Measurements from ENCODE around the gene CPE. TPM values are rescaled to one million over a fixed set of nuclear protein-coding genes. Genes with fewer than 3 reads are reported as not detected.

The CPE gene
- total and polyA plus RNA-seq, 2 of the 4 experiments (the other 2 are of a cell fraction) = 3.6 to 13.5 TPM

DNA sequence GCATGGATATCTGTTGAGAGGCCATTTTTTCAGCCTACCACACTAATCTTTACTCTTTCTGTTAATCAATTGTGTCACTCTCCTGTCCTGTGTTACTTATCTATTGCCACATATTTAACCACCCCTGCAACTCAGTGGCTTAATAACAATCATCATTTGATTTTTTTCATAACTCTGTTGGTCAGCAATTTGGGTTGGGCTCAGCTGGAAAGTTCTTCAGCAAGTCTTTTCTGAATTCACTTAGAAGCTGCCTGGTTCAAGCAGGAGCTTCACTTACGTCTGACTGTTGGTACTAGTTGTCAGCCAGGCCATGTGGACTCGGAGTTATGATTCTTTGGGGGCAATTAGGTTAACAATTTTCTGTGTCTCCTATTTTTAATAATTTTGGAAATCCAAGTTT lies 50.1 kb downstream of the CPE start:
- intact Hi-C loops (cut with micrococcal nuclease) = no loop called here
- CTCF ChIA-PET = no interaction called here

More for the DNA sequence above, 50.1 kb downstream of the CPE start:
- no peak overlapping the region for H3K14ac ChIP-seq (replicated peaks; ENCODE audit: low read depth, low read length)
- no peak overlapping the region for H3K18ac ChIP-seq (ENCODE audit: low read depth, low read length)
- no peak for TF ChIP-seq MAFK (IDR thresholded peaks at IDR 0.05; ENCODE audit: low read depth, low read length)
- no peak for TF ChIP-seq CHD1 (IDR thresholded peaks at IDR 0.05; ENCODE audit: low read depth, low read length)
- TF ChIP-seq RCOR1 (IDR thresholded peaks at IDR 0.05; ENCODE audit: insufficient replicate concordance, low read length) = no peak
- no peak for TF ChIP-seq ELK1 (IDR thresholded peaks at IDR 0.05; ENCODE audit: borderline replicate concordance, low read depth, low read length)
- TF ChIP-seq FOS (IDR thresholded peaks at IDR 0.05; ENCODE audit: low read depth, low read length) = no peak
- no peak for TF ChIP-seq NFE2L2 (IDR thresholded peaks at IDR 0.05; ENCODE audit: low read depth, low read length)
- TF ChIP-seq MXI1 (IDR thresholded peaks at IDR 0.05; ENCODE audit: borderline replicate concordance, low read depth, low read length) = no peak
- no peak for TF ChIP-seq RAD21 (IDR thresholded peaks at IDR 0.05; ENCODE audit: low read length)
- TF ChIP-seq, protein P1, sequence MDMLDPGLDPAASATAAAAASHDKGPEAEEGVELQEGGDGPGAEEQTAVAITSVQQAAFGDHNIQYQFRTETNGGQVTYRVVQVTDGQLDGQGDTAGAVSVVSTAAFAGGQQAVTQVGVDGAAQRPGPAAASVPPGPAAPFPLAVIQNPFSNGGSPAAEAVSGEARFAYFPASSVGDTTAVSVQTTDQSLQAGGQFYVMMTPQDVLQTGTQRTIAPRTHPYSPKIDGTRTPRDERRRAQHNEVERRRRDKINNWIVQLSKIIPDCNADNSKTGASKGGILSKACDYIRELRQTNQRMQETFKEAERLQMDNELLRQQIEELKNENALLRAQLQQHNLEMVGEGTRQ (IDR thresholded peaks at IDR 0.05; ENCODE audit: low read depth, low read length) = no peak
- no peak for TF ChIP-seq MAZ (IDR thresholded peaks at IDR 0.05; ENCODE audit: borderline replicate concordance, low read depth, low read length)
- TF ChIP-seq BHLHE40 (IDR thresholded peaks at IDR 0.05; ENCODE audit: low read depth, low read length) = no peak
- TF ChIP-seq, protein P2, sequence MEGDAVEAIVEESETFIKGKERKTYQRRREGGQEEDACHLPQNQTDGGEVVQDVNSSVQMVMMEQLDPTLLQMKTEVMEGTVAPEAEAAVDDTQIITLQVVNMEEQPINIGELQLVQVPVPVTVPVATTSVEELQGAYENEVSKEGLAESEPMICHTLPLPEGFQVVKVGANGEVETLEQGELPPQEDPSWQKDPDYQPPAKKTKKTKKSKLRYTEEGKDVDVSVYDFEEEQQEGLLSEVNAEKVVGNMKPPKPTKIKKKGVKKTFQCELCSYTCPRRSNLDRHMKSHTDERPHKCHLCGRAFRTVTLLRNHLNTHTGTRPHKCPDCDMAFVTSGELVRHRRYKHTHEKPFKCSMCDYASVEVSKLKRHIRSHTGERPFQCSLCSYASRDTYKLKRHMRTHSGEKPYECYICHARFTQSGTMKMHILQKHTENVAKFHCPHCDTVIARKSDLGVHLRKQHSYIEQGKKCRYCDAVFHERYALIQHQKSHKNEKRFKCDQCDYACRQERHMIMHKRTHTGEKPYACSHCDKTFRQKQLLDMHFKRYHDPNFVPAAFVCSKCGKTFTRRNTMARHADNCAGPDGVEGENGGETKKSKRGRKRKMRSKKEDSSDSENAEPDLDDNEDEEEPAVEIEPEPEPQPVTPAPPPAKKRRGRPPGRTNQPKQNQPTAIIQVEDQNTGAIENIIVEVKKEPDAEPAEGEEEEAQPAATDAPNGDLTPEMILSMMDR (conservative IDR thresholded peaks at IDR 0.05; ENCODE audit: low read depth, low read length) = no peak
- TF ChIP-seq CEBPB (IDR thresholded peaks at IDR 0.05; ENCODE audit: low read depth, low read length) = no peak
- TF ChIP-seq RFX5 (IDR thresholded peaks at IDR 0.05; ENCODE audit: low read depth, low read length) = no peak
- TF ChIP-seq SMC3 (IDR thresholded peaks at IDR 0.05; ENCODE audit: low read depth, low read length) = no peak
- TF ChIP-seq POLR2A (IDR thresholded peaks at IDR 0.05; ENCODE audit: low read depth, low read length) = no peak
- DNase-seq (no peak), ATAC-seq (ENCODE audit: low read depth) (no peak)
- no peak overlapping the region for H3K9ac ChIP-seq (ENCODE audit: low read depth, low read length)
- no peaks in the 10 kb centered on the region for H3K9me1 ChIP-seq (ENCODE audit: insufficient read depth, low read length)
- POLR2A ChIA-PET (ENCODE audit: unreplicated experiment) = no interaction called here
- no peak overlapping the region for H4K8ac ChIP-seq (ENCODE audit: low read depth in 2 of 2, low read length in 2 of 2)
- H3K4me1 ChIP-seq (ENCODE audit: control insufficient read depth, insufficient read depth, low read length) = no peaks in the 10 kb centered on the region
- no peak overlapping the region for H2BK15ac ChIP-seq (ENCODE audit: low read depth, low read length)
- no peak overlapping the region for H3K56ac ChIP-seq (ENCODE audit: extremely low read depth, insufficient read depth, low read length)
- no peaks in the 10 kb centered on the region for H3K9me3 ChIP-seq (ENCODE audit: control insufficient read depth, insufficient read depth, low read length)
- H3K4me3 ChIP-seq (ENCODE audit: insufficient read depth, low read depth, low read length) = no peak overlapping the region
- H2AFZ ChIP-seq (replicated peaks; ENCODE audit: low read length, poor library complexity) = no peak overlapping the region
- WGBS, 2 experiments (ENCODE audit: extremely low coverage in 2 of 2, insufficient read length in 1 of 2) = no CpG with 5 or more reads among the region's 2 CpGs
- H3K23ac ChIP-seq (ENCODE audit: low read depth, low read length) = no peak overlapping the region
- no peaks in the 10 kb centered on the region for H3K27me3 ChIP-seq (ENCODE audit: control insufficient read depth, insufficient read depth, low read length)
- no peak overlapping the region for H3K27ac ChIP-seq (ENCODE audit: insufficient read depth, low read length)
- H3K4me2 ChIP-seq (ENCODE audit: low read depth, low read length) = no peak overlapping the region
- dilution Hi-C loops (cut with HindIII; ENCODE audit: low sequenced_read_pairs, unreplicated experiment) (no loop called here), in situ Hi-C loops (cut with MboI; ENCODE audit: low sequenced_read_pairs) (no loop called here)
- H2BK20ac ChIP-seq (ENCODE audit: low read depth, low read length) = no peak overlapping the region
- BruUV-seq (replicated peaks) = no TSS peak
- H2BK5ac ChIP-seq (ENCODE audit: low read depth, low read length, poor library complexity, severe bottlenecking) = no peak overlapping the region
- H4K5ac ChIP-seq (ENCODE audit: low read depth, low read length) = no peak overlapping the region
- no peak overlapping the region for H2BK120ac ChIP-seq (ENCODE audit: low read depth, low read length)
- H2AK5ac ChIP-seq (ENCODE audit: low read depth, low read length) = no peak overlapping the region
- H3K79me1 ChIP-seq (ENCODE audit: low read depth in 1 of 2, low read length in 2 of 2) = no peaks in the 10 kb centered on the region
- no peaks in the 10 kb centered on the region for H4K20me1 ChIP-seq (ENCODE audit: insufficient read depth, low read length)
- no peak overlapping the region for H3K4ac ChIP-seq (ENCODE audit: low read depth, low read length)
- H4K91ac ChIP-seq (ENCODE audit: insufficient read depth, low read depth, low read length) = no peak overlapping the region
- no peak overlapping the region for H2AK9ac ChIP-seq (replicated peaks; ENCODE audit: low read depth, low read length, poor library complexity)
- H3K36me3 ChIP-seq (ENCODE audit: control insufficient read depth, insufficient read depth, low read length) = no peaks in the 10 kb centered on the region
